ENCODE results near the gene FLAD1.

DNA sequence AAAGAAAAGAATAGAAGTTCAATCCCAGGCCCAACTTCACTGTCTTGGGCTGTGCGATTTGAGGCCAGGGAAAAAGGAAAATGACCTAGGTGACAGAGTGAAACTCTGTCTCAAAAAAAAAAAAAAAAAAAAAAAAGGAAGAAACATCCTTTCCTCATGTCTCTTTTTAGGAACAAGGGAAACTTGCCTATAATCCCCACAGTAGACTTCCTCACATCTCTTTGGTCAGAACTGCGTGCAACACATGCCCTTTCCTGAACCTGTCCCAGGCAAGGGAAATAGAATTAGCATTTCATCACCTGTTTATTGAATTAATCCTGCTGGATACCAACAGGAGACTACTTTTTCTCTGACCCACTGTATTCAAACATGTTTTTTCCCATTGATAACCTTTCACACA, 52.8 kb downstream of the FLAD1 start:
- no peak for TF ChIP-seq REST (IDR thresholded peaks at IDR 0.05; ENCODE audit: unreplicated experiment)
- TF ChIP-seq, protein P1, sequence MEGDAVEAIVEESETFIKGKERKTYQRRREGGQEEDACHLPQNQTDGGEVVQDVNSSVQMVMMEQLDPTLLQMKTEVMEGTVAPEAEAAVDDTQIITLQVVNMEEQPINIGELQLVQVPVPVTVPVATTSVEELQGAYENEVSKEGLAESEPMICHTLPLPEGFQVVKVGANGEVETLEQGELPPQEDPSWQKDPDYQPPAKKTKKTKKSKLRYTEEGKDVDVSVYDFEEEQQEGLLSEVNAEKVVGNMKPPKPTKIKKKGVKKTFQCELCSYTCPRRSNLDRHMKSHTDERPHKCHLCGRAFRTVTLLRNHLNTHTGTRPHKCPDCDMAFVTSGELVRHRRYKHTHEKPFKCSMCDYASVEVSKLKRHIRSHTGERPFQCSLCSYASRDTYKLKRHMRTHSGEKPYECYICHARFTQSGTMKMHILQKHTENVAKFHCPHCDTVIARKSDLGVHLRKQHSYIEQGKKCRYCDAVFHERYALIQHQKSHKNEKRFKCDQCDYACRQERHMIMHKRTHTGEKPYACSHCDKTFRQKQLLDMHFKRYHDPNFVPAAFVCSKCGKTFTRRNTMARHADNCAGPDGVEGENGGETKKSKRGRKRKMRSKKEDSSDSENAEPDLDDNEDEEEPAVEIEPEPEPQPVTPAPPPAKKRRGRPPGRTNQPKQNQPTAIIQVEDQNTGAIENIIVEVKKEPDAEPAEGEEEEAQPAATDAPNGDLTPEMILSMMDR (conservative IDR thresholded peaks at IDR 0.05; ENCODE audit: low read depth in 2 of 2) = no peak
- TF ChIP-seq POLR2AphosphoS5 (IDR thresholded peaks at IDR 0.05; ENCODE audit: low read depth) = no peak
- TF ChIP-seq JUNB (IDR thresholded peaks at IDR 0.05; ENCODE audit: unreplicated experiment) = no peak
- TF ChIP-seq CREB1 (CRISPR knock-in tag; IDR thresholded peaks at IDR 0.05; ENCODE audit: low read depth) = no peak
- no peak for TF ChIP-seq NANOG (IDR thresholded peaks at IDR 0.05; ENCODE audit: borderline replicate concordance)
- no peak for TF ChIP-seq EZH2 (IDR thresholded peaks at IDR 0.05; ENCODE audit: low read depth, unreplicated experiment)
- no peak for TF ChIP-seq ZNF114 (CRISPR knock-in tag; IDR thresholded peaks at IDR 0.05)
- no peak for TF ChIP-seq EZH2phosphoT487 (IDR thresholded peaks at IDR 0.05; ENCODE audit: unreplicated experiment)
- TF ChIP-seq ZNF331 (CRISPR knock-in tag; IDR thresholded peaks at IDR 0.05; ENCODE audit: low read depth) = no peak
- no peak for TF ChIP-seq STAT1 (IDR thresholded peaks at IDR 0.05; ENCODE audit: unreplicated experiment)
- TF ChIP-seq, protein P2, sequence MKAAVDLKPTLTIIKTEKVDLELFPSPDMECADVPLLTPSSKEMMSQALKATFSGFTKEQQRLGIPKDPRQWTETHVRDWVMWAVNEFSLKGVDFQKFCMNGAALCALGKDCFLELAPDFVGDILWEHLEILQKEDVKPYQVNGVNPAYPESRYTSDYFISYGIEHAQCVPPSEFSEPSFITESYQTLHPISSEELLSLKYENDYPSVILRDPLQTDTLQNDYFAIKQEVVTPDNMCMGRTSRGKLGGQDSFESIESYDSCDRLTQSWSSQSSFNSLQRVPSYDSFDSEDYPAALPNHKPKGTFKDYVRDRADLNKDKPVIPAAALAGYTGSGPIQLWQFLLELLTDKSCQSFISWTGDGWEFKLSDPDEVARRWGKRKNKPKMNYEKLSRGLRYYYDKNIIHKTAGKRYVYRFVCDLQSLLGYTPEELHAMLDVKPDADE (IDR thresholded peaks at IDR 0.05) = no peak
- TF ChIP-seq, protein P3, sequence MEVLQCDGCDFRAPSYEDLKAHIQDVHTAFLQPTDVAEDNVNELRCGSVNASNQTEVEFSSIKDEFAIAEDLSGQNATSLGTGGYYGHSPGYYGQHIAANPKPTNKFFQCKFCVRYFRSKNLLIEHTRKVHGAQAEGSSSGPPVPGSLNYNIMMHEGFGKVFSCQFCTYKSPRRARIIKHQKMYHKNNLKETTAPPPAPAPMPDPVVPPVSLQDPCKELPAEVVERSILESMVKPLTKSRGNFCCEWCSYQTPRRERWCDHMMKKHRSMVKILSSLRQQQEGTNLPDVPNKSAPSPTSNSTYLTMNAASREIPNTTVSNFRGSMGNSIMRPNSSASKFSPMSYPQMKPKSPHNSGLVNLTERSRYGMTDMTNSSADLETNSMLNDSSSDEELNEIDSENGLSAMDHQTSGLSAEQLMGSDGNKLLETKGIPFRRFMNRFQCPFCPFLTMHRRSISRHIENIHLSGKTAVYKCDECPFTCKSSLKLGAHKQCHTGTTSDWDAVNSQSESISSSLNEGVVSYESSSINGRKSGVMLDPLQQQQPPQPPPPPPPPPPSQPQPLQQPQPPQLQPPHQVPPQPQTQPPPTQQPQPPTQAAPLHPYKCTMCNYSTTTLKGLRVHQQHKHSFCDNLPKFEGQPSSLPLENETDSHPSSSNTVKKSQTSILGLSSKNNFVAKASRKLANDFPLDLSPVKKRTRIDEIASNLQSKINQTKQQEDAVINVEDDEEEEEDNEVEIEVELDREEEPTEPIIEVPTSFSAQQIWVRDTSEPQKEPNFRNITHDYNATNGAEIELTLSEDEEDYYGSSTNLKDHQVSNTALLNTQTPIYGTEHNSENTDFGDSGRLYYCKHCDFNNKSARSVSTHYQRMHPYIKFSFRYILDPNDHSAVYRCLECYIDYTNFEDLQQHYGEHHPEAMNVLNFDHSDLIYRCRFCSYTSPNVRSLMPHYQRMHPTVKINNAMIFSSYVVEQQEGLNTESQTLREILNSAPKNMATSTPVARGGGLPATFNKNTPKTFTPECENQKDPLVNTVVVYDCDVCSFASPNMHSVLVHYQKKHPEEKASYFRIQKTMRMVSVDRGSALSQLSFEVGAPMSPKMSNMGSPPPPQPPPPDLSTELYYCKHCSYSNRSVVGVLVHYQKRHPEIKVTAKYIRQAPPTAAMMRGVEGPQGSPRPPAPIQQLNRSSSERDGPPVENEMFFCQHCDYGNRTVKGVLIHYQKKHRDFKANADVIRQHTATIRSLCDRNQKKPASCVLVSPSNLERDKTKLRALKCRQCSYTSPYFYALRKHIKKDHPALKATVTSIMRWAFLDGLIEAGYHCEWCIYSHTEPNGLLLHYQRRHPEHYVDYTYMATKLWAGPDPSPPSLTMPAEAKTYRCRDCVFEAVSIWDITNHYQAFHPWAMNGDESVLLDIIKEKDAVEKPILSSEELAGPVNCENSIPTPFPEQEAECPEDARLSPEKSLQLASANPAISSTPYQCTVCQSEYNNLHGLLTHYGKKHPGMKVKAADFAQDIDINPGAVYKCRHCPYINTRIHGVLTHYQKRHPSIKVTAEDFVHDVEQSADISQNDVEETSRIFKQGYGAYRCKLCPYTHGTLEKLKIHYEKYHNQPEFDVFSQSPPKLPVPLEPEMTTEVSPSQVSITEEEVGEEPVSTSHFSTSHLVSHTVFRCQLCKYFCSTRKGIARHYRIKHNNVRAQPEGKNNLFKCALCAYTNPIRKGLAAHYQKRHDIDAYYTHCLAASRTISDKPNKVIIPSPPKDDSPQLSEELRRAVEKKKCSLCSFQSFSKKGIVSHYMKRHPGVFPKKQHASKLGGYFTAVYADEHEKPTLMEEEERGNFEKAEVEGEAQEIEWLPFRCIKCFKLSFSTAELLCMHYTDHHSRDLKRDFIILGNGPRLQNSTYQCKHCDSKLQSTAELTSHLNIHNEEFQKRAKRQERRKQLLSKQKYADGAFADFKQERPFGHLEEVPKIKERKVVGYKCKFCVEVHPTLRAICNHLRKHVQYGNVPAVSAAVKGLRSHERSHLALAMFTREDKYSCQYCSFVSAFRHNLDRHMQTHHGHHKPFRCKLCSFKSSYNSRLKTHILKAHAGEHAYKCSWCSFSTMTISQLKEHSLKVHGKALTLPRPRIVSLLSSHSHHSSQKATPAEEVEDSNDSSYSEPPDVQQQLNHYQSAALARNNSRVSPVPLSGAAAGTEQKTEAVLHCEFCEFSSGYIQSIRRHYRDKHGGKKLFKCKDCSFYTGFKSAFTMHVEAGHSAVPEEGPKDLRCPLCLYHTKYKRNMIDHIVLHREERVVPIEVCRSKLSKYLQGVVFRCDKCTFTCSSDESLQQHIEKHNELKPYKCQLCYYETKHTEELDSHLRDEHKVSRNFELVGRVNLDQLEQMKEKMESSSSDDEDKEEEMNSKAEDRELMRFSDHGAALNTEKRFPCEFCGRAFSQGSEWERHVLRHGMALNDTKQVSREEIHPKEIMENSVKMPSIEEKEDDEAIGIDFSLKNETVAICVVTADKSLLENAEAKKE (CRISPR knock-in tag; IDR thresholded peaks at IDR 0.05) = no peak

All from GM23338 (cell line).